ENCODE results near the gene CABP1.

DNA sequence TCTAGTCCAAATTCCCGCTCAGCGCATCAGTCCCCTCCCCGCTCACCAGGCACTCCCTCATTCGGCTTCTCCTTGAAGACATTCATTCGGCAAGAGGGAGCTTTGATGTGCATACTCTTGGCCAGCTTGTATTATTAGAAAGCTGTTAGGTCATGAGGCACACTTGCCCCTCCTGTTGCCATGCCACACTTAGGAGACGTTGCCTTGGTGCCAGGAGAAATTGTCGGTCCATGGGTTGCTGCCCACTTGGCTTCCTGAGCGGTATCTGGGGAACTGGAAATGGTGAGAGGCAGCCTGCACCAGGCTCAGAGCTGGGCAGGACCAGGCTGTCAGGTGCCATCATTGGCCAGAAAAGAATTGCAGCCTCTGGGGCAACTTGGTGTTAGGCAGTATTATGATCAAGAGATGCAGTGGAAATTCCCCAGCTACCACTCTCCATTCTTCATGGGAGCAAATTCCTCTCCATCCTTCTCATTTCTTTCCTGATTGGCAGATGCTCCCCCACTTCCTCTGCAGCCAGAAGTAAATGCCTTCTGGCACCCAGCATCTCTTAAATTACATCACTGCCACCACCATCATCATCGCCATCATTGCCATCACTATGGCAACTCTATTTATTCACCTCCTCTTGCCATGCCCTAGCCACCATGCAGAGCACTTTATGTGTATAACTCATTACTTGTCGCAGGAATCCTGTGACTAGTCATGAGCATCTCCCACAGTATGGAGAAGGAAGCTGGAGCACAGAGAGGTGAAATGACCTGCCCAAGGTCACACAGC lies 12.4 kb downstream of the CABP1 start:
- TF ChIP-seq, protein P1, sequence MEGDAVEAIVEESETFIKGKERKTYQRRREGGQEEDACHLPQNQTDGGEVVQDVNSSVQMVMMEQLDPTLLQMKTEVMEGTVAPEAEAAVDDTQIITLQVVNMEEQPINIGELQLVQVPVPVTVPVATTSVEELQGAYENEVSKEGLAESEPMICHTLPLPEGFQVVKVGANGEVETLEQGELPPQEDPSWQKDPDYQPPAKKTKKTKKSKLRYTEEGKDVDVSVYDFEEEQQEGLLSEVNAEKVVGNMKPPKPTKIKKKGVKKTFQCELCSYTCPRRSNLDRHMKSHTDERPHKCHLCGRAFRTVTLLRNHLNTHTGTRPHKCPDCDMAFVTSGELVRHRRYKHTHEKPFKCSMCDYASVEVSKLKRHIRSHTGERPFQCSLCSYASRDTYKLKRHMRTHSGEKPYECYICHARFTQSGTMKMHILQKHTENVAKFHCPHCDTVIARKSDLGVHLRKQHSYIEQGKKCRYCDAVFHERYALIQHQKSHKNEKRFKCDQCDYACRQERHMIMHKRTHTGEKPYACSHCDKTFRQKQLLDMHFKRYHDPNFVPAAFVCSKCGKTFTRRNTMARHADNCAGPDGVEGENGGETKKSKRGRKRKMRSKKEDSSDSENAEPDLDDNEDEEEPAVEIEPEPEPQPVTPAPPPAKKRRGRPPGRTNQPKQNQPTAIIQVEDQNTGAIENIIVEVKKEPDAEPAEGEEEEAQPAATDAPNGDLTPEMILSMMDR (IDR thresholded peaks at IDR 0.05), result no peak
- no peak for TF ChIP-seq POLR2A (IDR thresholded peaks at IDR 0.05)
- no peak for TF ChIP-seq EP300 (IDR thresholded peaks at IDR 0.05)
